GM19025 (cell line): ENCODE measurements around the gene PDZRN4.
"Not testable (repeated sequence)": the region's sequence is repeated elsewhere in the genome, so short reads cannot be mapped to it uniquely, and the experiment has no call there.

Source experiments
- ATAC-seq: cut with Tn5 transposase; IDR thresholded peaks from one replicate; pipeline ENCODE4 v1.9.1; 2021; ENCODE audit warnings: mild to moderate bottlenecking, low read depth, moderate library complexity; ENCODE audit not compliant: unreplicated experiment

Gene PDZRN4

GRCh38 chr12:41188058-41188840, at the start of gene PDZRN4:
TSS of gene PDZRN4 (plus strand) at chr12:41188320.
- no peak for ATAC-seq

- no peak for ATAC-seq
Observed at GRCh38 chr12:41140117-41140516, 48.0 kb upstream of the PDZRN4 start.

- no peak for ATAC-seq
Observed at GRCh38 chr12:41141104-41141503, 47.0 kb upstream of the PDZRN4 start.

GRCh38 chr12:41142376-41142775, 45.7 kb upstream of the PDZRN4 start:
- ATAC-seq = no peak

GRCh38 chr12:41151793-41152192, 36.3 kb upstream of the PDZRN4 start:
- ATAC-seq = no peak

- ATAC-seq = no peak
Observed at GRCh38 chr12:41162461-41162860, 25.7 kb upstream of the PDZRN4 start.

- no peak for ATAC-seq
Observed at GRCh38 chr12:41167701-41168100, 20.4 kb upstream of the PDZRN4 start.

- no peak for ATAC-seq
Observed at GRCh38 chr12:41174602-41175001, 13.5 kb upstream of the PDZRN4 start.

GRCh38 chr12:41179507-41179906, 8.6 kb upstream of the PDZRN4 start:
- ATAC-seq = not testable (repeated sequence)

- ATAC-seq = no peak
Observed at GRCh38 chr12:41184864-41185263, 3.3 kb upstream of the PDZRN4 start.

- no peak for ATAC-seq
Observed at GRCh38 chr12:41186026-41186425, 2.1 kb upstream of the PDZRN4 start.

GRCh38 chr12:41188841-41189394, 798 bp downstream of the PDZRN4 start:
- no peak for ATAC-seq

GRCh38 chr12:41189395-41190251, 1.5 kb downstream of the PDZRN4 start:
- no peak for ATAC-seq

- ATAC-seq = no peak
Observed at GRCh38 chr12:41190338-41190737, 2.2 kb downstream of the PDZRN4 start.

GRCh38 chr12:41191549-41191948, 3.4 kb downstream of the PDZRN4 start:
- not testable (repeated sequence) for ATAC-seq

GRCh38 chr12:41193311-41193710, 5.2 kb downstream of the PDZRN4 start:
- ATAC-seq = no peak

GRCh38 chr12:41202051-41202450, 13.9 kb downstream of the PDZRN4 start:
- ATAC-seq = no peak

GRCh38 chr12:41205070-41205709, 17.1 kb downstream of the PDZRN4 start:
- peak; percentile 46 for ATAC-seq

- no peak for ATAC-seq
Observed at GRCh38 chr12:41206298-41206697, 18.2 kb downstream of the PDZRN4 start.

- ATAC-seq = no peak
Observed at GRCh38 chr12:41211448-41211847, 23.3 kb downstream of the PDZRN4 start.

GRCh38 chr12:41212625-41213024, 24.5 kb downstream of the PDZRN4 start:
- ATAC-seq = no peak
